Muscle layer of colon (tissue), 2 donors: ENCODE results near the gene CACNA2D1.

Experiments
- H3K27ac ChIP-seq: one replicate; pipeline ENCODE4 v1.7.0; 2013; ENCODE audit warnings: low read depth, mild to moderate bottlenecking, low read length, moderate library complexity
- H3K27me3 ChIP-seq, 2 donors: one replicate each; pipeline ENCODE4 v1.7.0; 2013; ENCODE audit warnings: low read length in 2 of 2, mild to moderate bottlenecking in 2 of 2; ENCODE audit not compliant: insufficient read depth in 2 of 2, control insufficient read depth in 1 of 2
- H3K36me3 ChIP-seq: one replicate; pipeline ENCODE4 v1.7.0; 2013; ENCODE audit warnings: mild to moderate bottlenecking, low read length; ENCODE audit not compliant: insufficient read depth
- H3K4me1 ChIP-seq: one replicate; pipeline ENCODE4 v1.7.0; 2013; ENCODE audit warnings: mild to moderate bottlenecking, low read length; ENCODE audit not compliant: insufficient read depth
- H3K4me3 ChIP-seq, 2 donors: one replicate each; pipeline ENCODE4 v1.7.0; 2013; ENCODE audit warnings: low read length in 2 of 2, low read depth in 1 of 2, mild to moderate bottlenecking in 1 of 2, moderate library complexity in 1 of 2
- H3K9ac ChIP-seq: one replicate; pipeline ENCODE4 v1.7.0; 2013; ENCODE audit warnings: low read length
- H3K9me3 ChIP-seq: one replicate; pipeline ENCODE4 v1.7.0; 2013; ENCODE audit warnings: mild to moderate bottlenecking, low read length
- donor health status: abdominal sarcoma.
- donor health status: Adenocarcinoma of cecum.

CACNA2D1 gene

GRCh38 chr7:82050792-82051191 lies 392.8 kb downstream of the CACNA2D1 start:
- Histone ChIP-seq H3K36me3 (no peaks in the 10 kb centered on the region), H3K4me1 (peaks cover 33% of the 10 kb centered on the region), H3K9ac (no peak overlapping the region), H3K27me3 (no peaks in the 10 kb centered on the region), H3K27ac (peak overlapping the region; percentile 18), H3K9me3 (no peaks in the 10 kb centered on the region), H3K4me3 (no peak overlapping the region)

GRCh38 chr7:82049891-82050533 lies 393.6 kb downstream of the CACNA2D1 start:
- Histone ChIP-seq H3K27ac (peak overlapping the region; percentile 56), H3K4me3 (no peak overlapping the region), H3K9ac (no peak overlapping the region), H3K9me3 (no peaks in the 10 kb centered on the region), H3K4me1 (peaks cover 33% of the 10 kb centered on the region), H3K27me3 (no peaks in the 10 kb centered on the region), H3K36me3 (no peaks in the 10 kb centered on the region)

GRCh38 chr7:82049442-82049841 lies 394.1 kb downstream of the CACNA2D1 start:
- Histone ChIP-seq H3K27me3 (no peaks in the 10 kb centered on the region), H3K36me3 (no peaks in the 10 kb centered on the region), H3K4me1 (peaks cover 39% of the 10 kb centered on the region), H3K27ac (no peak overlapping the region), H3K9me3 (no peaks in the 10 kb centered on the region), H3K4me3 (no peak overlapping the region), H3K9ac (no peak overlapping the region)

- no peaks in the 10 kb centered on the region for H3K36me3 ChIP-seq
Observed at GRCh38 chr7:82044497-82045080, 399.0 kb downstream of the CACNA2D1 start.

GRCh38 chr7:82039621-82040020 lies 404.0 kb downstream of the CACNA2D1 start:
- Histone ChIP-seq H3K27me3 (no peaks in the 10 kb centered on the region), H3K4me3 (no peak overlapping the region), H3K9ac (no peak overlapping the region), H3K4me1 (peaks cover 2% of the 10 kb centered on the region), H3K27ac (no peak overlapping the region), H3K36me3 (peaks cover 5% of the 10 kb centered on the region), H3K9me3 (no peaks in the 10 kb centered on the region)

More at GRCh38 chr7:82044497-82045080, 399.0 kb downstream of the CACNA2D1 start:
- H3K9ac ChIP-seq = no peak overlapping the region
- no peak overlapping the region for H3K27ac ChIP-seq
- H3K9me3 ChIP-seq = no peaks in the 10 kb centered on the region
- no peaks in the 10 kb centered on the region for H3K27me3 ChIP-seq
- H3K4me3 ChIP-seq = no peak overlapping the region
- H3K4me1 ChIP-seq = peaks cover 12% of the 10 kb centered on the region

- H3K36me3 ChIP-seq = peaks cover 5% of the 10 kb centered on the region
- H3K4me1 ChIP-seq = no peaks in the 10 kb centered on the region
- no peaks in the 10 kb centered on the region for H3K27me3 ChIP-seq
- H3K9me3 ChIP-seq = no peaks in the 10 kb centered on the region
- H3K9ac ChIP-seq = no peak overlapping the region
- H3K4me3 ChIP-seq = no peak overlapping the region
- no peak overlapping the region for H3K27ac ChIP-seq
Observed at GRCh38 chr7:82036146-82036886, 407.3 kb downstream of the CACNA2D1 start.

GRCh38 chr7:82035456-82035855 lies 408.1 kb downstream of the CACNA2D1 start:
- Histone ChIP-seq H3K4me1 (no peaks in the 10 kb centered on the region), H3K9ac (no peak overlapping the region), H3K36me3 (peaks cover 5% of the 10 kb centered on the region), H3K27ac (no peak overlapping the region), H3K4me3 (no peak overlapping the region), H3K27me3 (no peaks in the 10 kb centered on the region), H3K9me3 (no peaks in the 10 kb centered on the region)

- H3K9me3 ChIP-seq = no peaks in the 10 kb centered on the region
Observed at GRCh38 chr7:82032901-82033300, 410.7 kb downstream of the CACNA2D1 start.

GRCh38 chr7:82029236-82029913 lies 414.2 kb downstream of the CACNA2D1 start:
- H3K9ac ChIP-seq = no peak overlapping the region
- H3K4me1 ChIP-seq = no peaks in the 10 kb centered on the region
- no peak overlapping the region for H3K4me3 ChIP-seq
- H3K9me3 ChIP-seq = no peaks in the 10 kb centered on the region
- H3K27me3 ChIP-seq = no peaks in the 10 kb centered on the region
- no peak overlapping the region for H3K27ac ChIP-seq
- no peaks in the 10 kb centered on the region for H3K36me3 ChIP-seq

More at GRCh38 chr7:82032901-82033300, 410.7 kb downstream of the CACNA2D1 start:
- Histone ChIP-seq H3K36me3 (peaks cover 5% of the 10 kb centered on the region), H3K9ac (no peak overlapping the region), H3K27me3 (no peaks in the 10 kb centered on the region), H3K4me1 (no peaks in the 10 kb centered on the region), H3K4me3 (no peak overlapping the region), H3K27ac (no peak overlapping the region)

GRCh38 chr7:82028097-82028496 lies 415.5 kb downstream of the CACNA2D1 start:
- no peak overlapping the region for H3K9ac ChIP-seq
- no peak overlapping the region for H3K4me3 ChIP-seq
- H3K4me1 ChIP-seq = no peaks in the 10 kb centered on the region
- no peaks in the 10 kb centered on the region for H3K27me3 ChIP-seq
- no peaks in the 10 kb centered on the region for H3K9me3 ChIP-seq
- H3K27ac ChIP-seq = no peak overlapping the region
- no peaks in the 10 kb centered on the region for H3K36me3 ChIP-seq

- Histone ChIP-seq H3K27ac (no peak overlapping the region), H3K27me3 (no peaks in the 10 kb centered on the region), H3K36me3 (no peaks in the 10 kb centered on the region), H3K4me3 (no peak overlapping the region), H3K9ac (no peak overlapping the region), H3K9me3 (no peaks in the 10 kb centered on the region), H3K4me1 (no peaks in the 10 kb centered on the region)
Observed at GRCh38 chr7:82021713-82022112, 421.9 kb downstream of the CACNA2D1 start.
